ENCODE results near the gene CPSF4.

The CPSF4 gene

GRCh38 chr7:99472561-99473314 is 34.0 kb downstream of the CPSF4 start, which contains the start of gene ZNF789:
ZNF789 (plus strand) TSS chr7:99472890; CDS start chr7:99476457, 3,567 bp downstream.
- peak within 1 kb of the TSS; percentile 58 to 89 (median 82) for H3K4me3 ChIP-seq

GRCh38 chr7:99473315-99473596 is 34.5 kb downstream of the CPSF4 start:
- Histone ChIP-seq H3K4me3 (peak overlapping the region; percentile 58 to 89 (median 82)), H3K27ac (peak overlapping the region in 20 of 21 experiments; percentile 64 to 91 (median 84))

More at GRCh38 chr7:99472561-99473314, 34.0 kb downstream of the CPSF4 start, which contains the start of gene ZNF789:
- peak within 1 kb of the TSS; percentile 33 to 91 (median 83) for H3K27ac ChIP-seq

GRCh38 chr7:99476107-99476506 is 37.4 kb downstream of the CPSF4 start:
- H3K27ac ChIP-seq, result peak overlapping the region in 1 of 21 experiments; percentile 41
- H3K4me3 ChIP-seq, result no peak overlapping the region

GRCh38 chr7:99478464-99479440 is 40.0 kb downstream of the CPSF4 start:
- Histone ChIP-seq H3K4me3 (no peak overlapping the region), H3K27ac (peak overlapping the region in 17 of 21 experiments; percentile 6 to 82 (median 55))

GRCh38 chr7:99485094-99485493 is 46.4 kb downstream of the CPSF4 start:
- H3K27ac ChIP-seq, result peak overlapping the region in 2 of 21 experiments; percentile 22 to 41
- H3K4me3 ChIP-seq, result no peak overlapping the region

- Histone ChIP-seq H3K27ac (no peak overlapping the region), H3K4me3 (no peak overlapping the region)
Observed at GRCh38 chr7:99489235-99489634, 50.5 kb downstream of the CPSF4 start.

- Histone ChIP-seq H3K27ac (no peak overlapping the region), H3K4me3 (no peak overlapping the region)
Observed at GRCh38 chr7:99490878-99491277, 52.1 kb downstream of the CPSF4 start.

- Histone ChIP-seq H3K27ac (no peak overlapping the region), H3K4me3 (no peak overlapping the region)
Observed at GRCh38 chr7:99493823-99494222, 55.1 kb downstream of the CPSF4 start.

GRCh38 chr7:99497766-99498545 is 59.2 kb downstream of the CPSF4 start:
- H3K4me3 ChIP-seq, result peak overlapping the region; percentile 57 to 96 (median 76)
- H3K27ac ChIP-seq, result peak overlapping the region in 4 of 21 experiments; percentile 87 to 95 (median 93)

- Histone ChIP-seq H3K4me3 (peak overlapping the region; percentile 57 to 96 (median 76)), H3K27ac (peak overlapping the region in 11 of 21 experiments; percentile 87 to 99 (median 93))
Observed at GRCh38 chr7:99498546-99498944, 59.8 kb downstream of the CPSF4 start.

- H3K4me3 ChIP-seq, result peak overlapping the region; percentile 57 to 96 (median 76)
- H3K27ac ChIP-seq, result peak overlapping the region; percentile 78 to 99 (median 92)
Observed at GRCh38 chr7:99499371-99499720, 60.6 kb downstream of the CPSF4 start.

- peak within 1 kb of the TSS; percentile 57 to 96 (median 76) for H3K4me3 ChIP-seq
- peak within 1 kb of the TSS; percentile 78 to 99 (median 92) for H3K27ac ChIP-seq
Observed at GRCh38 chr7:99499721-99500636, 61.2 kb downstream of the CPSF4 start, which contains the start of gene ZNF394. ZNF394 (minus strand) TSS chr7:99500281; CDS start chr7:99500093, 188 bp downstream.

- Histone ChIP-seq H3K4me3 (peak overlapping the region; percentile 57 to 96 (median 76)), H3K27ac (peak overlapping the region in 20 of 21 experiments; percentile 78 to 99 (median 92))
Observed at GRCh38 chr7:99500637-99501009, 61.9 kb downstream of the CPSF4 start.

- H3K4me3 ChIP-seq, result peak overlapping the region in 1 of 7 experiments; percentile 95
- H3K27ac ChIP-seq, result peak overlapping the region in 1 of 21 experiments; percentile 92
Observed at GRCh38 chr7:99501236-99501635, 62.5 kb downstream of the CPSF4 start.

- H3K27ac ChIP-seq, result peak overlapping the region in 19 of 21 experiments; percentile 65 to 95 (median 87)
Observed at GRCh38 chr7:99504281-99504602, 65.5 kb downstream of the CPSF4 start.

GRCh38 chr7:99504603-99505323 is 66.0 kb downstream of the CPSF4 start, which contains the start of gene ZKSCAN5:
ZKSCAN5 (plus strand) TSS chr7:99504662; CDS start chr7:99506045, 1,383 bp downstream.
- Histone ChIP-seq H3K27ac (peak within 1 kb of the TSS; percentile 23 to 95 (median 85)), H3K4me3 (peak within 1 kb of the TSS; percentile 60 to 90 (median 71))

More at GRCh38 chr7:99504281-99504602, 65.5 kb downstream of the CPSF4 start:
- H3K4me3 ChIP-seq, result peak overlapping the region; percentile 60 to 90 (median 71)

- H3K4me3 ChIP-seq, result peak overlapping the region; percentile 60 to 90 (median 71)
- peak overlapping the region; percentile 23 to 95 (median 85) for H3K27ac ChIP-seq
Observed at GRCh38 chr7:99505324-99505662, 66.5 kb downstream of the CPSF4 start.
